ENCODE measurements around the gene EGFL8.
A peak's percentile ranks its signal among the peaks of the same experiment; 100 is the strongest.
"Not testable (repeated sequence)": the region's sequence is repeated elsewhere in the genome, so short reads cannot be mapped to it uniquely, and the experiment has no call there.

EGFL8 gene

GRCh38 chr6:32184084-32184640, 19.8 kb downstream of the EGFL8 start, which contains the start of gene AGER:
TSS of gene AGER (minus strand) at chr6:32184253. CDS start at chr6:32184222, 31 bp downstream.
- no peak for DNase-seq (ENCODE audit: low read depth)

GRCh38 chr6:32185681-32186131, 21.3 kb downstream of the EGFL8 start:
- DNase-seq (ENCODE audit: low read depth), result peak; percentile 94

- not testable (repeated sequence) for DNase-seq (ENCODE audit: low read depth)
These were observed 21.9 kb downstream of the EGFL8 start for GRCh38 chr6:32186151-32186840.

- no peak for DNase-seq (ENCODE audit: low read depth)
These were observed 22.8 kb downstream of the EGFL8 start for GRCh38 chr6:32187009-32187709.

- DNase-seq (ENCODE audit: low read depth), result not testable (repeated sequence)
These were observed 23.5 kb downstream of the EGFL8 start for GRCh38 chr6:32187725-32188380.

GRCh38 chr6:32188381-32189068, 24.1 kb downstream of the EGFL8 start:
- DNase-seq (ENCODE audit: low read depth), result peak; percentile 49

- no peak for DNase-seq (ENCODE audit: low read depth)
These were observed 24.8 kb downstream of the EGFL8 start for GRCh38 chr6:32189069-32189741.

GRCh38 chr6:32189742-32190053, 25.3 kb downstream of the EGFL8 start:
- DNase-seq (ENCODE audit: low read depth), result no peak

GRCh38 chr6:32190054-32190851, 25.9 kb downstream of the EGFL8 start, which contains the start of gene PBX2:
TSS of gene PBX2 (minus strand) at chr6:32190202. CDS start at chr6:32189915, 287 bp downstream.
- peak; percentile 91 for DNase-seq (ENCODE audit: low read depth)

GRCh38 chr6:32190911-32191677, 26.7 kb downstream of the EGFL8 start:
- no peak for DNase-seq (ENCODE audit: low read depth)

GRCh38 chr6:32191696-32192607, 27.6 kb downstream of the EGFL8 start:
- DNase-seq (ENCODE audit: low read depth), result no peak

- peak; percentile 50 for DNase-seq (ENCODE audit: low read depth)
These were observed 28.2 kb downstream of the EGFL8 start, which contains the start of gene GPSM3 for GRCh38 chr6:32192608-32193039. TSS of gene GPSM3 (minus strand) at chr6:32192643. CDS start at chr6:32192513, 130 bp downstream.

GRCh38 chr6:32193096-32193495, 28.7 kb downstream of the EGFL8 start:
- not testable (repeated sequence) for DNase-seq (ENCODE audit: low read depth)

GRCh38 chr6:32194388-32194787, 30.0 kb downstream of the EGFL8 start:
- no peak for DNase-seq (ENCODE audit: low read depth)

GRCh38 chr6:32194825-32195651, 30.6 kb downstream of the EGFL8 start:
- DNase-seq (ENCODE audit: low read depth), result peak; percentile 69

- peak; percentile 100 for DNase-seq (ENCODE audit: low read depth)
These were observed 31.2 kb downstream of the EGFL8 start for GRCh38 chr6:32195652-32195901.

GRCh38 chr6:32195902-32196681, 31.7 kb downstream of the EGFL8 start:
- DNase-seq (ENCODE audit: low read depth), result peak; percentile 74
